HAP-1 (cell line): ENCODE results near the gene SERPINH1.

Experiments
- DNase-seq, 2 experiments: peaks; one replicate each; pipeline ENCODE4 v3.0.0-alpha.2; 2016 to 2020; ENCODE audit warnings: low spot score in 2 of 2
- H3K27me3 ChIP-seq: fragments of 250-450 bp; sonication (Bioruptor Pico); 2 replicates; pipeline ENCODE4 v1.5.1; 2020; ENCODE audit warnings: low read depth, mild to moderate bottlenecking, moderate library complexity
- H3K36me3 ChIP-seq: fragments of 250-450 bp; sonication (Bioruptor Pico); replicated peaks from 2 replicates; pipeline ENCODE4 v1.5.1; 2020; ENCODE audit warnings: mild to moderate bottlenecking
- H3K4me1 ChIP-seq: fragments of 250-450 bp; sonication (Bioruptor Pico); 2 replicates; pipeline ENCODE4 v1.5.1; 2020; ENCODE audit warnings: mild to moderate bottlenecking
- H3K4me3 ChIP-seq: fragments of 250-450 bp; sonication (Bioruptor Pico); 2 replicates; pipeline ENCODE4 v1.5.1; 2020; ENCODE audit warnings: mild to moderate bottlenecking, moderate library complexity
- H3K9me3 ChIP-seq: fragments of 250-450 bp; sonication (Bioruptor Pico); 2 replicates; pipeline ENCODE4 v1.5.1; 2020; ENCODE audit warnings: mild to moderate bottlenecking, moderate library complexity
- in situ Hi-C: fragments of 300-500 bp; cut with MboI; formaldehyde crosslinking; loops from 3 replicates; pipeline ENCODE4 v1.14.3; 2020; ENCODE audit warnings: low sequenced_read_pairs, inconsistent platforms, mixed read lengths

The SERPINH1 gene

DNA sequence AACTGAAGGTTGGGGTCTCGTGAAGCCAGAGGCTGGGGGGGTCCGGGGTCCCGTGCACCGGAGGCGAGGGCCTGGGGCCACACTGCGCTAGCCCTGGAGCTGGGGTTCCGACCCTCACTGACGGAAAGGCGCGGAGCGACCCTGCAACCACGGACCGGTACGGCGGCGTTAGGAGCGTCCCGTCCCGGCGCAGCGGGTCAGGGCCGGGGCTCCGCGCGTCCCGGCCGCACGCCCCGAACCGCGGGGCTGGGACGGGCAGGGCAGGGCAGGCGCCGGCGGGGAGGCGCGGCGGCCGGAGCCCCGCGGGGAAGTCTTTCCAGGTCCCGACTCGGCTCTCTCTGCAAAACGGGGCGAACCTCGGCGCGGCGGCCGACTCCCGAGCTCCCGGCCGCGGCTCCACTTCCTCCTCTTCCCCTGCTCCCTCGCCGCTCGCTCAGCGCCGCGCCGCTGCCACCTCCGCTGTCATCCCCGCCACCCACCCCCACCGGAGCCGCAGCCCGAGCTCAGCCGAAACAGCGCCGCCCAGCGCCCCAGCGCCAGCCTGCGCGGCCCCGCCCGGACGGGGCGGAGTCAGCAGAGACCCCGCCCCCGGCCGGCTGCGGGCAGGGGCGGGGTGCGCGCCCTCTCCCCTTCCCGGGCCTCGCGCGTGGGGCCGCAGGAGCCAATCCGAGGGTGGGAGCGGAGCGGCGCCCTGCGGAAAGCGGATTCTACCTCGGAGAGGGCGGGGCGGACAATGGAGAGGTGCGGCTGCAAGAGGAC, 36.4 kb upstream of the SERPINH1 start, which contains the start of gene GDPD5:
Gene GDPD5 (minus strand): TSS at position 509 of the 759 bp plus-strand sequence. CDS start 48,206 bp downstream, outside the sequence.
- Histone ChIP-seq H3K4me3 (peak within 1 kb of the TSS; percentile 67), H3K27me3 (no peaks in the 10 kb centered on the region), H3K36me3 (no peaks in the 10 kb centered on the region), H3K9me3 (no peaks in the 10 kb centered on the region), H3K4me1 (peaks cover 7% of the 10 kb centered on the region; the same call in 1 of the 2 replicates)
- in situ Hi-C loops, result no loop called here
- DNase-seq, result peak; percentile 76 to 94

DNA sequence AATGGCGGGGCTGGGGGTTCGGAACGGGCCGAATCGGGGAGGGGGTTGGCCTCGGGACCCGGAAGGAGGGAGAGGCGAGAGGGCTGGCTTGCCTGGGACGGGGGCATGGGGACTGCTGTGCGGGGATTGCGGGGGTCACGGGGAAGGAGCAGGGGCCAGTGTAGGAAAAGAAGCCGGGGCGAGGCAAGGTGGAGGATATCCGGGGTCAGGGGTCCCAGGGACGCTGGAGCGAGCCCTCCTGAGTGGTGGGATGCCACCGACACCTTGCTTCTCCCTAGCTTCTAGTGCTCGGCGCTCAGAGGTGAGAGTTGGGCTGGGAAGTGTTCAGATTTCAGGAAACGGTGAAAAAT, 35.9 kb upstream of the SERPINH1 start:
- Histone ChIP-seq H3K4me1 (peaks cover 7% of the 10 kb centered on the region; the same call in 1 of the 2 replicates), H3K4me3 (peak overlapping the region; percentile 67), H3K27me3 (no peaks in the 10 kb centered on the region), H3K36me3 (no peaks in the 10 kb centered on the region), H3K9me3 (no peaks in the 10 kb centered on the region)
- DNase-seq, result no peak
- in situ Hi-C loops, result no loop called here

DNA sequence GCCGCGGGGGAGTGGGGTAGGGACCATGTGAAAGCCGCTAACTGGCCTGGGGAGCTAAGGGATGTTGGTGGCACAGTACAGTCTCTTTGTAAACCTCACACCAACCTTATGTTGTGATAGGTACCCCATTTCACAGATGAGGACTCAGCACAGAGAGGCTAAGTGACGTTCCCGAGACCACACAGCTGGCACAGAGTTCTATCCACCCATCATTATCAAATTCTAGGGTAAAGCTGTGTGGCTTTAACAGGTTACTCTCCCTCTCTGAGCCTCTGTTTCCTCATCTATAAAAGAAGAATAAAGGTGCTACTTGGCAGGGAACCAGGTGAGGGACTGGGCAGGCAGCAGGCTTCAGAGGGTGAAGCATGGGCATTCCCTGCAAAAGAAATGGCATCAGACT, 34.9 kb upstream of the SERPINH1 start:
- DNase-seq, result no peak
- in situ Hi-C loops, result no loop called here
- Histone ChIP-seq H3K4me3 (no peak overlapping the region), H3K9me3 (no peaks in the 10 kb centered on the region), H3K36me3 (no peaks in the 10 kb centered on the region), H3K27me3 (no peaks in the 10 kb centered on the region), H3K4me1 (peaks cover 7% of the 10 kb centered on the region; the same call in 1 of the 2 replicates)

DNA sequence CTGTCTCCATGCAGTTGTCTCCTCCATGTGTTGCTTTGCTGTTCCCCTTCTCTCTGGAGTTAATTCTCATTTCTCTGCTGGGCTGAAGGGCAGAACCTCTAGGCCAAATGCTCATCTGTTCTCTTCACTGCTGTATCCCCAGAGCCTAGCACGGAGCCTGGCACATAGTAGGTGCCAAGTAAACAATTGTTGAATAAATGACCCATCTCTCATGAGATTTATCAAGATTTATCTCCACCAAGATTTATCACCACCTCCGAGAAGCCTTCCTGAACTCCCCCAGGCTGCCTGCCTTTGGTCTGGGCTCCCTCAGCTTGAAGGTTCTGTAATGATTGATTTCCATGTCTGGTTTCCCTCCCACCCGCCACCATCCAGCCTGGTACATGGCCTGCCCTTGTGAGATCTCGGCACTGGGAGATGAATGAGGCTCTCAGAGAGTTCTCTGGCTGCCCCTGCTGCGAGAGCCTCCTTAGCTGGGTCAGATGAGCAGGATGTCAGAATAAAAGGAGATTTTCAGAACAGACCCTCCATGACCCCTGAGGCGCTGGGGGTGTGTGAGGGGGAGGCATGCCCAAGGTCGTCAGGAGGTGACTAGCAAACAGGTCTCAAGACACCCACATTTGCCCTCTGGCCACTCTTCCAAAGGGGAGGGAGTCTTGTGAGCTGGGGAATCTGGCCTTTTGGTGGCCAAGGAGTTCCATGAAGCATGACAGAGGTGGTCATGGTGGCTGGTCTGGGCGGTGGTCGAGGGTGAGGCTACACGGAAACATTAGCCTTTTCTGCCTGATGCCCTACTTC, 33.9 kb upstream of the SERPINH1 start:
- Histone ChIP-seq H3K27me3 (no peaks in the 10 kb centered on the region), H3K4me1 (peaks cover 7% of the 10 kb centered on the region; the same call in 1 of the 2 replicates), H3K4me3 (no peak overlapping the region), H3K9me3 (no peaks in the 10 kb centered on the region), H3K36me3 (no peaks in the 10 kb centered on the region)
- in situ Hi-C loops, result no loop called here
- no peak for DNase-seq

DNA sequence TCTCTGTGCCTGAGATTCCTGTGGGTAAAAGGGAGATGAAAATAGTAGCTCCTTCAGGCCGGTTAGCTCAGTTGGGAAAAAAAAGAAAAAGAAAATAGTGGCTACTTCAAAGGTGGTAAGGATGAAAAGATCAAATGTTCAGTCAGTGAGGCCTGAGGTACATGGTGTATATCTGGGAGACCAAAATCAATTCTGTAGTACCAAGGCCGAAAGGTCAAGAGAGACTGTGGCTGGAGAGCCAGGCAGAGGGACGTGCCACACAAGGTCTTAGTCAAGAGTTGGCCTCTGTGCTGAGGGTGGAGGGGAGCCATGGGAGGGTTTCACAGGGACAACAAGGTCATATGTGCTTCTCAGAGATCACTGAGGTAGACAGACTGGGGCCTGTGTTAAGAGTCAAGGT, 31.5 kb upstream of the SERPINH1 start:
- DNase-seq, result no peak
- in situ Hi-C loops, result loop anchor here (10.0 kb wide), 1 partner anchor 256 kb away; no protein-coding TSS in a partner anchor
- Histone ChIP-seq H3K9me3 (no peaks in the 10 kb centered on the region), H3K4me1 (peaks cover 13% of the 10 kb centered on the region), H3K27me3 (no peaks in the 10 kb centered on the region), H3K36me3 (no peaks in the 10 kb centered on the region), H3K4me3 (no peak overlapping the region)

DNA sequence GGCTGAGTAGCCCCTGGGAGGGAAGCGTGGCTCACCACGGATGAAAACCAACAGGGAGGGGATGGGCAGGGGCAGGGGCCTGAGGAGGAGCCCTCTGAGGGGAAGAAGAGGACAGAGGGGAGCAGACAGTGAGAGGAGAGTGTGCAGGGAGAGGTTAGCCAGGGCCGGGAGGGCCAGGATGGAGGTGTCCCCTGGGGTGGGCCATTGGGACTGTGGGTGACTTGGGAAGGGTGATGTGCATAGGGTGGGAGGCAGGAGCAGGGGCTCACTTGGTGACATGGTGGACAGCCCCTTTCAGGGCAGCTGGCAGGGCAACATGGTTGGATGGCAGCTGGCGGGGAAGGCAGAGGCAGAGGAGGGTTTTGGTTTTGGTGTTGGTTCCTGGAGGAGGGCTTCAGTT, 30.7 kb upstream of the SERPINH1 start:
- no peak for DNase-seq
- H3K4me3 ChIP-seq, result no peak overlapping the region
- no peaks in the 10 kb centered on the region for H3K36me3 ChIP-seq
- H3K27me3 ChIP-seq, result no peaks in the 10 kb centered on the region
- H3K9me3 ChIP-seq, result no peaks in the 10 kb centered on the region
- H3K4me1 ChIP-seq, result peaks cover 13% of the 10 kb centered on the region
- in situ Hi-C loops, result loop anchor here (10.0 kb wide), 1 partner anchor 257 kb away; no protein-coding TSS in a partner anchor

DNA sequence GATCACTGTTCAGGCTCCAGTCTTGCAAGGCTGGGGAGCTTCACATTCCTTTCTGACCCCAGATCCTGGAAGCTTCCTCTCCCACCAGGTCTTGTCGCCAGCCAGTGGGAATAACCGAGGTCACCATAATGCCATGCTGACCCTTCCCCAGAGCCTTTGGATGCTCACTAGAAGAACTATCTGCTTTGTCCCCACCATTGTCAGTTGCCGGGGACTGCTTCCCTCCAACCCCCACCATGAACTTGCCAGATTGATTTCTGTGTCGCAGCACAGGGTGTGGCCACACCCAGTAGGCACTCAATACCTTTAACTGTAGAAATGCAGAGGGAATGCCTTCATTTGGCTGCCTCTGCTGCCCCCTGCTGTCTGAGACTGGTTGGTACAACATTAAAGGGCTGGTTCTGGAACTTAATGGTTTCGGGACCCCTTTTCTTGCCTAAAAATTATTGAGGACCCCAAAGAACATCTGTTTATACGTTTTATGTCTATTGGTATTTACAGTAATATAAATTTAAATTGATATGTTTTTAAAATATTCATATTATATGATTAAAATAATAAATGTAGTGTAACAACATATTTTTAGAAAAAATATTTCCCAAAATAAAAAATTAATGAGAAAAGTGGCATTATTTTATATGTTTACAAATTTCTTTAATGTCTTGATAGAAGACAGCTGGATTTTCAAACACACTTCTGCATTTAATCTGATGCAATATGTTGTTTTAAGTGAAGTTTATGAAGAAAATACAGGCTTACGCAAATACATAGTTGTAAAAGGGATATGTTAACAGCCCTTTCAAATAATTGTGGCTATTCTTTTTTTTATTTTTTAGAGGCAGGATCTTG, 29.6 kb upstream of the SERPINH1 start:
- no peaks in the 10 kb centered on the region for H3K9me3 ChIP-seq
- no peaks in the 10 kb centered on the region for H3K27me3 ChIP-seq
- H3K4me3 ChIP-seq, result no peak overlapping the region
- in situ Hi-C loops, result loop anchor here (10.0 kb wide), 1 partner anchor 258 kb away; no protein-coding TSS in a partner anchor
- no peaks in the 10 kb centered on the region for H3K36me3 ChIP-seq
- peaks cover 13% of the 10 kb centered on the region for H3K4me1 ChIP-seq
- peak; percentile 86 to 89 for DNase-seq

DNA sequence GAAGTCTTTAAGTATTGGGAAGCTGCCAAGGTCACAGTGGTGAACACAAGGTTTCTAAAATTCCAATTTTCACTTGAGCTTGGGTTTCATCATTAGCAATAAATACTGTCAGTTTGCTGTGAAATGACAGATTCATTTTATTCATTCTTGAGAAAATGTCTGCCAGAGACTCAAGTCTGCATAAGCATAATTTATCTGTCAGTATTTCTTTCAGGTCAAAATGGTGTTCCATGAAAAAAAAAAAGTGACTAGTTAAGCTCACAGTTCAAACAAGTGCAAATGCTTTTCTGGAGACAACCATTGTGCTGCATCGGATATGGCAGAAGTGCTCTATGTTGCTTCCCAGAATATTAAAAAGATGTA, 28.2 kb upstream of the SERPINH1 start:
- no peaks in the 10 kb centered on the region for H3K36me3 ChIP-seq
- no peak overlapping the region for H3K4me3 ChIP-seq
- no peaks in the 10 kb centered on the region for H3K27me3 ChIP-seq
- H3K9me3 ChIP-seq, result no peaks in the 10 kb centered on the region
- DNase-seq, result no peak
- in situ Hi-C loops, result loop anchor here (10.0 kb wide), 1 partner anchor 259 kb away; no protein-coding TSS in a partner anchor
- H3K4me1 ChIP-seq, result peaks cover 13% of the 10 kb centered on the region

DNA sequence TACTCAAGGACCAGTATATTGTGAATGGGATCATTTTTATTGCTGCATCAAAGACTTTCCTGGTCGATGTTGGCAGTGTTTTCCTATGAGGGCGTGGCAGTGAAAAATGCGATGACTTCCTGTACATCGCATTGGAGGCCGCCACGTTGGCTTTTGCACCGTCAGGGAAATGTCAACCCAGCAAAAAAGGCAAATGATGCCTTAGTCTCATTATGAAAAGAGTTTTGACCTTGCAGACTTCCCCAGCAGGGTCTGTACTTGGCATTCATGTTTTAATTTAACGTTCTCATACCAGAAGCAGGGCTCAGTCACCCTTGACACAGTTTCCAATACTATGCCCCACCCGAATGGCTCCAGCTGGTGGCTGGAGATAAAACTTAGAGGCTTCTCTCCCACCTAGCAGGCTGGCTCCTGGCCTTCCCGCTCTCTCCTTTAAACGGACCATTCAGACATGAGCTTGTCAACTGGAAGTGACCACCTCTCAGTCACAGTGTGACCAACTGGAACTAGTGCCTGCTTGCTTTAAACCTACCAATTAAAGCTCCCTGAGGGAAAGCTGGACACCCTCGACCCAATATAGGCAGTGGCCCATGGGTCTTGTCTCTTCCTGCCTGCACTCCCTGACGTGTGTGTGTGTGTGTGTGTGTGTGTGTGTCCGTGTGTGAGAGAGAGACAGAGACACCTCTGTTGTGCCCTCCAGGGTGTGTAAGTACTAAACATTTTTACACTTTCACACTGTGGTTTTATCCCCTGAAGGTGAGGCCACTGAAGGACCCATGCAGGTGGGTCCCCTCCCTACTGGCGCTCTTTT, 27.6 kb upstream of the SERPINH1 start:
- H3K36me3 ChIP-seq, result no peaks in the 10 kb centered on the region
- peak; percentile 32 to 42 for DNase-seq
- no peaks in the 10 kb centered on the region for H3K9me3 ChIP-seq
- peaks cover 13% of the 10 kb centered on the region for H3K4me1 ChIP-seq
- in situ Hi-C loops, result loop anchor here (5.0 to 10.0 kb wide), 2 partner anchors 87 to 260 kb away; no protein-coding TSS in a partner anchor
- H3K27me3 ChIP-seq, result no peaks in the 10 kb centered on the region
- no peak overlapping the region for H3K4me3 ChIP-seq

DNA sequence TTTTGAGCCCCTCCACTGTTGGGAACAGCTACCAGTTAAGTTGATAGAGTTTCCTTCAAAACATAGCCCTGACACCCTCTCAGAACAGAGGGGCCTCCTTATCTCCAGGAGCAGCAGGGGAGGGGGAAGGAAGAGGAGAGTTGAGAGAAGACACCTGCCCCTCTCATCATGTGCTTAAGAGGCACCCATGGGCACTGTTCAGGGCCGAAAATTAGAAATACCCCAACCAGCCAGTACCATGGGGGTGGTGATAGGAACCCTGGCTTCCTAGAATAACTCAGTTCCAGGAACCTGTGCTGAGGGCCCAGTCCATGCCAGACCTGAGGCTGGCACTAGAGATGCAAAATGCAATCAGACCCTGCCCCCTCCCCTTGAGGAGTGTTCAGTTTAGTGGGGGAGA, 27.0 kb upstream of the SERPINH1 start:
- Histone ChIP-seq H3K36me3 (no peaks in the 10 kb centered on the region), H3K27me3 (no peaks in the 10 kb centered on the region), H3K4me1 (peaks cover 13% of the 10 kb centered on the region), H3K9me3 (no peaks in the 10 kb centered on the region), H3K4me3 (no peak overlapping the region)
- no peak for DNase-seq
- in situ Hi-C loops, result loop anchor here (5.0 to 10.0 kb wide), 2 partner anchors 88 to 260 kb away; no protein-coding TSS in a partner anchor

DNA sequence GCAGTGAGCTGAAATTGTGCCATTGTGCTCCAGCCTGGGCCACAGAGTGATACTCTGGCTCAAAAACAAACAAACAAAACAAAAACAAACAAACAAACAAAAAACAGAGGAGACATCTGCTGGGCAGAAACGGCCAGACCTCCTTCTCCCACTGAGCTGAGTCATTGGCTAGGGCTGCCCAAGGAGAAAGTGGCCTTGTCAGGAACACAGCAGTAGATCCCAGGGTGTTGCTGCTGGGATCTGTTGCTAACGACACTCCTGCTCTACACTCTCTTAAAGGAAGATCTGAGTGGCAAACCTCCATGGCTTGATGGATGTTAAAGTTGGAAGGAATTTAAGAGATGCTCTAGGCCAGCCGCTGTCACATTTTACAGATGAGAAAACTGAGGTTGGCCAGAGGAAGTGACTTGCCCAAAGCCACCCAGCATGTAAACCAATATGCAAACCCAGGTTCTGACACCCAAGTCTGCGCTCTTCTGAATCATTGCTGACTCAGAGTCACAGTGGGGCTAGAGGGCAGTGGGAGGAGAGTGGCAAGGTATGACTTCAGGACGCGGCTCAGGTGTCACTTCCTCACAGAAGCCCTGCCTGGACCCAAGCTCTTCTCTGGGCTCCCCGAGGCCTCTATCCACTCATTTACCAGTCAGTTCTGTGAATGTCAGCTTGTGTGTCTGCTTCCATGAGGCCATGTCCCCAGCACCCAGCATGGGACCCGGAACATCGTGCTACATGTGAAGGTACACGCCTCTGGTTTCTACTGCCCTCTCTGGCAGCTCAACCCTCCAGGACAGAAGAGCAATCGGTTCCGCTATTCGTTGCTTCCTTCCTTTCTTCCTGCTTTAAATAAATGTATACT, 25.0 kb upstream of the SERPINH1 start:
- DNase-seq, result no peak
- Histone ChIP-seq H3K36me3 (no peaks in the 10 kb centered on the region), H3K27me3 (no peaks in the 10 kb centered on the region), H3K4me1 (peaks cover 13% of the 10 kb centered on the region), H3K9me3 (no peaks in the 10 kb centered on the region), H3K4me3 (no peak overlapping the region)
- in situ Hi-C loops, result loop anchor here (5.0 to 10.0 kb wide), 2 partner anchors 90 to 262 kb away; no protein-coding TSS in a partner anchor

DNA sequence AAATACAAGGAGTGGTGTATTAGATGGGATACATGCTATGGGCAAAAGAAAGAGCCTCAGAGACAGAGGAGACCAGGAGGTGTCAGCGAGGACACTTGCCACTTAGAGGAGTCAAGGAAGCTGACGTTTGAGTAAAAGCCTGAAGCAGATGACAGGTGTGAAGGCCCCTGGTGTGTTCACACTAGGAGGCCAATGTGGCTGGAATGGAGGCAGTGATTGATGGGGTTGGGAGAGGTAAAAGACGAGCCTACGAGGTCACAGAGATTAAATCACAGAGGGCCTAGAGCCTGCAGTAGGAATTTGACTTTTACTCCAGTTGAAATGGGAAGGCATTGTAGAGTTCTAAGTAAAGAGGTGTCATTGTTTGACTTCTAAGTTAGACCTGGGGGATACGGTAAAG, 24.3 kb upstream of the SERPINH1 start:
- peaks cover 13% of the 10 kb centered on the region for H3K4me1 ChIP-seq
- in situ Hi-C loops, result loop anchor here (5.0 to 10.0 kb wide), 2 partner anchors 90 to 263 kb away; no protein-coding TSS in a partner anchor

More for the DNA sequence above, 24.3 kb upstream of the SERPINH1 start:
- no peak for DNase-seq
- Histone ChIP-seq H3K9me3 (no peaks in the 10 kb centered on the region), H3K27me3 (no peaks in the 10 kb centered on the region), H3K4me3 (no peak overlapping the region), H3K36me3 (no peaks in the 10 kb centered on the region)
